ENCODE measurements around the gene UGT2A1. TPM values are rescaled to one million over a fixed set of nuclear protein-coding genes. Genes with fewer than 3 reads are reported as not detected.

The UGT2A1 gene
- total RNA-seq, 1 experiment from 2014 or later: not detected

DNA sequence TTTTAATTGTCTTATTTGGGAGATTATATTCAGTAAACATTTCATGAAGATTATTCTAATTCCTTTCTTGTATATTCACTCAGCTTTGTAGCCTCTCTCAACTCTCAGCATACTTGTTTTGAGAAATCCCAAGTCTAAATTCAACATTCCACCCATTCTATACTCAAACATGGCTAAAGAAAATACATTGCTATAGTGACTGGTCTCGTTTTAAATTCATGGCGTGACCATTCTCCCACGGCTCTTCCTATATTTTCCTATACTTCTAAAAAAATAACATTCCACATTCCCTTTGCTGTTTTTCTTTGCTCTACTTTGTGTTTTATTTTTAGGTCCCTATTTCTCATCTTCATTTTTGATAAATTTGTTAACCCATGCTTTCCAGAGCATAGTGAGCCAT lies 49.2 kb upstream of the UGT2A1 start:
- DNase-seq (ENCODE audit: low read depth, low spot score) (no peak), ATAC-seq (no peak)
- no TSS peak for BruUV-seq (replicated peaks)
- H3K27me3 ChIP-seq (ENCODE audit: insufficient read depth, low read length): no peaks in the 10 kb centered on the region
- intact Hi-C loops (cut with micrococcal nuclease): no loop called here
- ChIA-PET CTCF (no interaction called here), RAD21 (ENCODE audit: low non-redundant PET in 1 of 2, low total read pairs in 2 of 2, uncharacterized antibody in 2 of 2, unreplicated experiment in 2 of 2) (no interaction called here), POLR2A (no interaction called here)
- no peak overlapping the region for H3K9ac ChIP-seq (ENCODE audit: low read length)
- H3K9me2 ChIP-seq (ENCODE audit: insufficient read depth): no peaks in the 10 kb centered on the region
- no peak overlapping the region for H3K27ac ChIP-seq (ENCODE audit: low read depth, low read length)
- H3K9me3 ChIP-seq (ENCODE audit: control insufficient read depth in 1 of 2, insufficient read depth in 1 of 2, low read depth in 1 of 2, low read length in 2 of 2): no peaks in the 10 kb centered on the region
- no peaks in the 10 kb centered on the region for H3K36me3 ChIP-seq (ENCODE audit: control insufficient read depth in 1 of 2, insufficient read depth in 2 of 2, low read length in 2 of 2)
- TF ChIP-seq SP1 (IDR thresholded peaks at IDR 0.05; ENCODE audit: low read depth): no peak
- TF ChIP-seq EZH2 (IDR thresholded peaks at IDR 0.05): no peak
- TF ChIP-seq POLR2AphosphoS5 (IDR thresholded peaks at IDR 0.05; ENCODE audit: low read depth, low read length): no peak
- no peak for TF ChIP-seq POLR2A (IDR thresholded peaks at IDR 0.05; ENCODE audit: borderline replicate concordance, extremely low read depth, insufficient read depth, insufficient read length)
- TF ChIP-seq JUND (IDR thresholded peaks at IDR 0.05): no peak
- TF ChIP-seq RAD21 (IDR thresholded peaks at IDR 0.05; ENCODE audit: low read depth): no peak
- TF ChIP-seq SIN3A (IDR thresholded peaks at IDR 0.05; ENCODE audit: low read depth): no peak
- TF ChIP-seq, protein P1, sequence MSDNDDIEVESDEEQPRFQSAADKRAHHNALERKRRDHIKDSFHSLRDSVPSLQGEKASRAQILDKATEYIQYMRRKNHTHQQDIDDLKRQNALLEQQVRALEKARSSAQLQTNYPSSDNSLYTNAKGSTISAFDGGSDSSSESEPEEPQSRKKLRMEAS (IDR thresholded peaks at IDR 0.05): no peak
- TF ChIP-seq CEBPB (IDR thresholded peaks at IDR 0.05; ENCODE audit: low read depth): no peak
- no peak overlapping the region for H2AFZ ChIP-seq (ENCODE audit: low read depth, low read length, poor library complexity, severe bottlenecking)
- H3K4me1 ChIP-seq (ENCODE audit: control insufficient read depth in 1 of 2, insufficient read depth in 2 of 2, low read length in 2 of 2): no peaks in the 10 kb centered on the region
- H4K20me1 ChIP-seq (ENCODE audit: insufficient read depth): no peaks in the 10 kb centered on the region
- H3K79me2 ChIP-seq (ENCODE audit: insufficient read depth, low read length): no peaks in the 10 kb centered on the region
- no peak overlapping the region for H3K4me3 ChIP-seq (replicated peaks in 1 of 2; ENCODE audit: low read depth in 1 of 2, low read length in 2 of 2)
- H3K4me2 ChIP-seq (ENCODE audit: low read length): no peak overlapping the region

DNA sequence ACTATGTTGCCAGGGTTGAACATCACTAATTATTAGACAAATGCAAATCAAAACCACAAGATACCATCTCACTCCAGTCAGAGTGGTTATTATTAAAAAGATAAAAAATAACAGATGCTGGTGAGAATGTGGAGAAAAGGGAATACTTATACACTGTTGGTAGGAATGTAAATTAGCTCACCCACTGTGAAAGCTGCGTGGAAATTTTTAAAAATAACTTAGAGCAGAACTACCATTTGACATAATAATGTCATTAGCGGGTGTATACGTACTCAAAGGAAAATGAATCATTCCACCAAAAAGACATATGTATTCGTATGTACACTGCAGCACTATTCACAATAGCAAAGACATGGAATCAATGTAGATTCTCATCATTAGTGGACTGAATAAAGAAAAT lies 48.6 kb upstream of the UGT2A1 start:
- no peak for TF ChIP-seq TCF7L2 (IDR thresholded peaks at IDR 0.05; ENCODE audit: borderline replicate concordance, extremely low read depth, insufficient read depth, insufficient read length)
- TF ChIP-seq RAD21 (IDR thresholded peaks at IDR 0.05; ENCODE audit: low read depth): no peak
- TF ChIP-seq ZFX (IDR thresholded peaks at IDR 0.05): no peak
- TF ChIP-seq ELF1 (IDR thresholded peaks at IDR 0.05; ENCODE audit: borderline replicate concordance, low read depth): no peak
- no peak for TF ChIP-seq CBX3 (IDR thresholded peaks at IDR 0.05; ENCODE audit: low read depth)
- no peak for TF ChIP-seq SRF (IDR thresholded peaks at IDR 0.05; ENCODE audit: low read depth)
- TF ChIP-seq, protein P2, sequence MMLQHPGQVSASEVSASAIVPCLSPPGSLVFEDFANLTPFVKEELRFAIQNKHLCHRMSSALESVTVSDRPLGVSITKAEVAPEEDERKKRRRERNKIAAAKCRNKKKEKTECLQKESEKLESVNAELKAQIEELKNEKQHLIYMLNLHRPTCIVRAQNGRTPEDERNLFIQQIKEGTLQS (IDR thresholded peaks at IDR 0.05): no peak

More for the DNA sequence above, 48.6 kb upstream of the UGT2A1 start:
- no peaks in the 10 kb centered on the region for H3K9me2 ChIP-seq (ENCODE audit: insufficient read depth)
- no peak overlapping the region for H3K4me3 ChIP-seq (replicated peaks in 1 of 2; ENCODE audit: low read depth in 1 of 2, low read length in 2 of 2)
- no peaks in the 10 kb centered on the region for H3K79me2 ChIP-seq (ENCODE audit: insufficient read depth, low read length)
- BruUV-seq (replicated peaks): no TSS peak
- H3K27me3 ChIP-seq (ENCODE audit: insufficient read depth, low read length): no peaks in the 10 kb centered on the region
- DNase-seq (ENCODE audit: low read depth, low spot score) (no peak), ATAC-seq (no peak)
- H3K4me1 ChIP-seq (ENCODE audit: control insufficient read depth in 1 of 2, insufficient read depth in 2 of 2, low read length in 2 of 2): no peaks in the 10 kb centered on the region
- intact Hi-C loops (cut with micrococcal nuclease): no loop called here
- no peak overlapping the region for H2AFZ ChIP-seq (ENCODE audit: low read depth, low read length, poor library complexity, severe bottlenecking)
- ChIA-PET RAD21 (ENCODE audit: low non-redundant PET in 1 of 2, low total read pairs in 2 of 2, uncharacterized antibody in 2 of 2, unreplicated experiment in 2 of 2) (no interaction called here), CTCF (no interaction called here), POLR2A (no interaction called here)
- no peak overlapping the region for H3K9ac ChIP-seq (ENCODE audit: low read length)
- H3K4me2 ChIP-seq (ENCODE audit: low read length): no peak overlapping the region
- no peaks in the 10 kb centered on the region for H4K20me1 ChIP-seq (ENCODE audit: insufficient read depth)
- H3K9me3 ChIP-seq (ENCODE audit: control insufficient read depth in 1 of 2, insufficient read depth in 1 of 2, low read depth in 1 of 2, low read length in 2 of 2): no peaks in the 10 kb centered on the region
- H3K36me3 ChIP-seq (ENCODE audit: control insufficient read depth in 1 of 2, insufficient read depth in 2 of 2, low read length in 2 of 2): no peaks in the 10 kb centered on the region
- H3K27ac ChIP-seq (ENCODE audit: low read depth, low read length): no peak overlapping the region

Data from HCT116 (cell line).